ENCODE results near the gene BMP6.
A peak's percentile ranks its signal among the peaks of the same experiment; 100 is the strongest.

The BMP6 gene

DNA sequence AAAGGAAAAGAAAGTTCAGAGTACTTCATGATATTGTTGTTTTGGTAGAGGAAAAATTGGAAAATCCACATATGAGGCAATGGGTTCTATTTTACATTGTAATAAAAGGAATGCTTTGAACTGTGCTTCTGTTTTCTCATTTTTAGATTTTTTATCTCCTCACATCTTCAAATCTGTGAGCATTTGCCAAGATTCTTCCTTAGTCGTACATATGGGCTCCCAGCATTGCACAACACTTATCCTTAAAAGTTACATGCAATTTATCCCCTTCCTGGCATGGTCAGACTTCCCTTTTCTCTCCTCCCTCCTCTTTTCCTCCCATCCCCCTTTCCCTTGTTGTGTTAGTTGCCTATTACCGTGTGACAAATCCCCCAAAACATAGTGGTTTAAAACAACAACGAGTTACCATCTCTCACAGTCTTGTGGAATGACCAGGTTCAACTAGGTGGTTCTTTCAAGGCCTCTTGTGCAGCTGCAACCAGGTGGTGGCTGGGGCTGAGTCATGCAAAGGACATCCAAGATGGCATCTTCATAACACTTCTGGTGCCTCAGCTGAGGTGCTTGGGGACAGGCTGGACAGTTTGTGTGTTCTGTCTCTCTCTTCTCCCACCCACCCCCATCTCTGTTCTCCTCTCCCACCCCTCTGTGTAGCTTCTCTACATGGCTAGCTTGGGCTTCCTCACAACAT is 116.0 kb downstream of the BMP6 start:
- Mint-ChIP-seq H3K4me3 (no peak overlapping the region), H3K36me3 (no peaks in the 10 kb centered on the region), H3K4me1 (no peaks in the 10 kb centered on the region), H3K9me3 (no peaks in the 10 kb centered on the region), H3K27ac (no peak overlapping the region)
- no peak for DNase-seq (ENCODE audit: low spot score in 2 of 2)
- ATAC-seq: no peak

DNA sequence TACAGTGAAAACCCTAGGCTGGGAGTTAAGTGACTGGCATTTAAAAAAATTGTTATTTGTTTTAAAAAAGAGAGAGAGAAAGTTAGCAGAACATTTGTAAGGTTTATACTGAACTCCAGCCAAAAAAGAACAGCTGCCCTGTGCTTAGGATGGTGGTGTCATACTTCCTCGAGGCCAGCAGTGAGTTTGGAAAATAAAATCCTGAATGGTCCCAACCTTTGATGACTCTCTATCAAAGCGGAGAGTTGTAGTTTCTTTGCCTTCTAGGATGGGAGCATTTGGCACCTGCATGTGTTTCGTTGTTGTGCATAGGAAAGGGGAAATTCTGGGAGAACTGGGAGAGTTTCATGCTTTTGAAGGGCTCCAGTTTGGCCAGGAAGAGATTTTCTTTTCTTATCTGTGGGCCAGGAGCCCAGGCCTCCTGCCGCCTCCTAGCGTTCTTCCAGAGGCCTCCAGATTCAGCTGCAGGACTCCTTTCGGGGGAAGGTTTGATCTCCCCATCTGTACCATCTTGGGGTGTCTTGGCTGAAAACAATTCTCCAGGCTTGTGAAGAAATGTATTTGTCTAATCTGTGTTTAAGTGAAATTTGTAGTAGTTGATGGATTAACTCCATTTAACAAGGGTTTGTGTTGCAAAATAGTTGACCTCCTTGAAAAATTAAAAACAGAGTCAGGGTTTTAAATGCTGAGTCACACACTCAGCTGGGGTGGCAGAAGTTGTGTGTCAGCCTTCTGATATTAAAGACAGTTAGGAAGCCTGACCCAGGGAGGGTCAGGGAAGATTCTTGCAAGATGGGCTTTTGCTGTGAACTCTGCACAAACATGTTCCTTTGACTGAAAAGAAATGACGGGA is 121.3 kb downstream of the BMP6 start:
- H3K36me3 Mint-ChIP-seq: no peaks in the 10 kb centered on the region
- DNase-seq (ENCODE audit: low spot score in 2 of 2) (no peak), ATAC-seq (no peak)
- H3K4me1 Mint-ChIP-seq: no peaks in the 10 kb centered on the region
- H3K27ac Mint-ChIP-seq: no peak overlapping the region
- no peak overlapping the region for H3K4me3 Mint-ChIP-seq
- H3K9me3 Mint-ChIP-seq: peaks cover 3% of the 10 kb centered on the region

DNA sequence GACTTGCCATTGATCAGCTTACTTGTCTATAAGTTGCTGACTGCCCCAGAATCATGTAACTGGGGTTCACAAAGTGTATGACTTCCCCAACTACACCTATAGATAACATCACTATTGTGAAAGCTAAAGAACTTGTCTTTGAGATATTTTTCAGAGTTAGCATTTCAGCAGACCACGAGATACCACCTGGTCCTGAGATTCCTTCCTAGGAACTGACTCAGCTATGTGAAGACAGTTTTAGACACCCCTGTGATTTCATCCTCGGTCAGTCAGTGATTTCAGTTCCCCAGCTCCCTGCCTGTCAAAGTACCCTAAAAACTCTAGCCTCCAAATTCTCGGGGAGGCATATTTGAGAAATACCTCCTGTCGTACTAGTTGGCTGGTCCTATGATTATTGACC is 122.3 kb downstream of the BMP6 start:
- Mint-ChIP-seq H3K36me3 (no peaks in the 10 kb centered on the region), H3K27ac (no peak overlapping the region), H3K9me3 (peaks cover 3% of the 10 kb centered on the region), H3K4me3 (no peak overlapping the region), H3K4me1 (no peaks in the 10 kb centered on the region)
- DNase-seq (ENCODE audit: low spot score in 2 of 2) (no peak), ATAC-seq (no peak)

DNA sequence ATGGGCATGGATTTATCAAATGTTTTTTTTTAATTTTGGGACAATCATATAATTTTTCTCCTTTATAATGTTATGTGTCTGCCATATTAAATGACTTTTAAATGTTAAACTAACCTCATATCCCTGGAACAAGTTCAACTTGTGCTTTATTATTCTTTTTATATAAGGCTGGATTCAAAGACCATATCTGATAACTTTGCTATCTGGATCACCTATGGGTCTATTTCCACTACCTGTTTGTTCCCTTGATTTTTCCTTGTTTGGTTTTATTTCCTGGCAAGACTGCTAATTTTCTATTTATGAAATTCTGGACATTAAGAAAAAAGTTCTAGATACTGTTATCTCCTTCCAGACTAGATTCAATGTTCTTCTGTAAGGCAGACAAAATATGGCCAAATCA is 125.9 kb downstream of the BMP6 start:
- ATAC-seq (no peak), DNase-seq (ENCODE audit: low spot score in 2 of 2) (no peak)
- no peak overlapping the region for H3K4me3 Mint-ChIP-seq
- peaks cover 3% of the 10 kb centered on the region for H3K9me3 Mint-ChIP-seq
- no peak overlapping the region for H3K27ac Mint-ChIP-seq
- H3K4me1 Mint-ChIP-seq: no peaks in the 10 kb centered on the region
- no peaks in the 10 kb centered on the region for H3K36me3 Mint-ChIP-seq

DNA sequence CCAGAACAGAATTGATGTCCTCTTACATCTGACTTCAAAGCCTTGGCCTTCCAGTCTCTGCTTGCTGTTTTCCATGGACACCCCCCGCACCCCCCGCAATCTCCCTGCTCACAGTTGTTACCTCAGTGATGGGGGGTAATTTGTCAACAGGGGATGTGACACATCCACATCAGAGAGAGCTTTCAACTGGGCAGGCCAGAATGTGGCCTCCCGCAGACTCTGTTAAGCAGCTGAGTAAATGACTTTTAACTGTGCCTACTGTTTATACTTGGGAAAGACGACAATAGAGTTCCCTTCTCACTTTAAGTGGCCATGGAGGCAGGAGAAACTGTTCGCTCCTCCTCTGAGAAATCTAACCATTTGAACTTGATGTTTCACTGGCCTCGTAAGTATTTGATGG is 133.7 kb downstream of the BMP6 start:
- ATAC-seq: no peak
- Mint-ChIP-seq H3K36me3 (no peaks in the 10 kb centered on the region), H3K4me1 (no peaks in the 10 kb centered on the region), H3K4me3 (no peak overlapping the region), H3K9me3 (no peaks in the 10 kb centered on the region), H3K27ac (no peak overlapping the region)
- no peak for DNase-seq (ENCODE audit: low spot score in 2 of 2)

DNA sequence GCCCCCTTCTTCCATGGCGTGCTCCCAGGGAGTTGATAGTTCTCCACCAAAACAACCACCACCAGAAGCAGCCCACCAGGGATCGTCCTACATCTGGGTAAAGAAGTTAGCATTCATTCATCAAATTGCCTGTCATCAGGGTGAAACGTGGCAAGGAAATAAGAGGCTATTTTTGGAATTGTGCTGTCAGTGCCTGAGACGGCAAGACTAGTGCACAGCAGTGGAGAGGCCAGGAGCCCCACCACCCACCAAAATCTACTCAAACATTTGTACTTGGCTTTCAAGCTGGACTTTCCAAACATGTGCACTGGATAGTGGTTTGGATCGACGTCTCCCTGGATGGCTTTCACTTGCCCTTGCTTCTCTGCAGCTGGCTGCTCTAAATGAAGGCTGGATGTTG is 139.9 kb downstream of the BMP6 start:
- ATAC-seq (no peak), DNase-seq (ENCODE audit: low spot score in 2 of 2) (no peak)
- Mint-ChIP-seq H3K4me1 (no peaks in the 10 kb centered on the region), H3K9me3 (no peaks in the 10 kb centered on the region), H3K36me3 (no peaks in the 10 kb centered on the region), H3K27ac (no peak overlapping the region), H3K4me3 (no peak overlapping the region)

DNA sequence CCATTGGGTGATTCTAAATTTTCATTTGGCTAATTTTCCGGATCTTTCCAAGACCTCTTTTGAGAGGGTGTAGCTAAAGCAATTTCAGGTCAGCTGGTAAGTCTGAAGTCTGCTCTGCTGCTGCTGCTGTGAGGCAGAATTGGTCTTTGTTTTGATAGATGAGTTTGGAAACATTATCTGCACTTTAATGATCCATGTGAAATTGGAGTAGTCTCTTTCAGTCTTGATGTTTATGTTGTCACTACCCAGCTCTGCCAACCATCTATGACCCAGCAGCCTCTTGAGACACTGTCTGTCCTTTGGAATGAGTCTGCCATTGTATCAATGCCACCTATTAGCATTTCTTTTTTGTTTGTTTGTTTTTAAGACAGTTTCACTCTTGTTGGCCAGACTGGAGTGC is 140.6 kb downstream of the BMP6 start:
- Mint-ChIP-seq H3K9me3 (no peaks in the 10 kb centered on the region), H3K36me3 (no peaks in the 10 kb centered on the region), H3K27ac (no peak overlapping the region), H3K4me3 (no peak overlapping the region), H3K4me1 (no peaks in the 10 kb centered on the region)
- DNase-seq (ENCODE audit: low spot score in 2 of 2): no peak
- ATAC-seq: no peak

DNA sequence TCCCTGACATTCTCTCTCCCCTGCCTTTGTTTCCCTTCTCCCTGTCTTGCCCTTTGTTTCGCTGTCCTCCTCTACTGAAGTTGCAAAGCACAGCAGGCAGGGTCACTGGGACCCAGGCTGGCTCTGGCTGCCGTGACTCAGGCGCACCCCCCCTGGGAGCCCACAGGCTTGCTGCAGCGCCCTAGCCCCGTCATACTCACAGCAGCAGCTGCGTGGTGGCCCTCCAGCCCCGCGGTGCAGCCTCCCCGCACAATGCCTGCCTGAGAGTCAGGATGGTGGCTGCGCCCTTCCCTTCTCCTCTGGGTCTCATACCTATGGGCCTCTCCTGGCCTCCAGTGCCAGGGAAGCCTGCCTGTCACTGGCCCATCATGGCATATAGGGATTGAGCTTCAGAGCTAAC is 143.0 kb downstream of the BMP6 start:
- Mint-ChIP-seq H3K9me3 (peaks cover 2% of the 10 kb centered on the region), H3K36me3 (no peaks in the 10 kb centered on the region), H3K27ac (no peak overlapping the region), H3K4me1 (no peaks in the 10 kb centered on the region), H3K4me3 (no peak overlapping the region)
- DNase-seq (ENCODE audit: low spot score in 2 of 2) (no peak), ATAC-seq (no peak)

DNA sequence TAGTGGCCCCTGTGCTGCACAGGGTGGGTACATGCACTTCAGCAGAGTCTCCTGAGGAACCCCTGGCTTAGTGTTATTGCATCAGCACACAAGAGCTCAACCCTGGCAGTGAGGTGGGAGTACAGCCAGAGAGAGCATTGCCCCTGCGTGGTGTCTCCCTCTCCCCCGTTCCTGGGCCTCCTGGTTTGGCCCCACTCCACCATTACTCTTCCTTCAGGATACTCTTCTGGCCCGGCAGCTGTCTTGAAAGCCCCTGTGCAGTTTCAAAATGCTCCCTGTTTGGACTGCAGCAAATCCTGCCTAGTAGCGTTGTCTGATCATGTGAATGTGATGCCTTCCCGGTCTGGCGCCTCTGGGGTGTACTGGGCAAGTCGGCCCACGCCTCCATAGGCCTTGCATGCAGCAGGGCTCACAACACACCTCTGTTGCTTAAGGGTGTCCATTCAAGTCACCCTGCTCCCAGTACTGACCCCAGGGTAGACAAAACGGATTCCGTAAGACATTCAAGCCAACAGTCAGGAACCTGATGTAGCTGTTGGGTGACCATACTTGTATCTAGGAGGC is 152.6 kb downstream of the BMP6 start:
- DNase-seq (ENCODE audit: low spot score in 2 of 2) (no peak), ATAC-seq (peak; percentile 44)
- H3K9me3 Mint-ChIP-seq: peaks cover 3% of the 10 kb centered on the region
- H3K4me3 Mint-ChIP-seq: no peak overlapping the region
- H3K27ac Mint-ChIP-seq: no peak overlapping the region
- peaks cover 38% of the 10 kb centered on the region for H3K36me3 Mint-ChIP-seq
- no peaks in the 10 kb centered on the region for H3K4me1 Mint-ChIP-seq

DNA sequence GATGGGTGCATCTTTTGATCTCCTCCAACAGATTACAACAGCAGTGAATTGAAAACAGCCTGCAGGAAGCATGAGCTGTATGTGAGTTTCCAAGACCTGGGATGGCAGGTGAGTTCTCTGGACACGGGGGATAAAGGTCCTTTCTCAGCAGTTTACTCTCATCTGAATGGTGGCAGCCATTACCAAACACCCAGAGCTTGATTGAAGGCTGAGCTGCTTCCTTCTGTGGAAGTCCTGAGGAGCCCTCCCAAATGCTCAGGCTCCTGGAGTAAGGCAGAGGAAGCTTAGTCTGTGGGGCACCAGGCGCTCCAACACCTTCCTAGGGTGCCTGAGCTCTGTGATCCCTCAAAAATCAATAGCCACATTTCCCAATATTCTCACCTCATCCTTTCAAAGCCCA is 153.1 kb downstream of the BMP6 start:
- H3K4me1 Mint-ChIP-seq: no peaks in the 10 kb centered on the region
- H3K36me3 Mint-ChIP-seq: peaks cover 44% of the 10 kb centered on the region
- H3K27ac Mint-ChIP-seq: no peak overlapping the region
- DNase-seq (ENCODE audit: low spot score in 2 of 2) (no peak), ATAC-seq (no peak)
- H3K4me3 Mint-ChIP-seq: no peak overlapping the region
- H3K9me3 Mint-ChIP-seq: no peaks in the 10 kb centered on the region

DNA sequence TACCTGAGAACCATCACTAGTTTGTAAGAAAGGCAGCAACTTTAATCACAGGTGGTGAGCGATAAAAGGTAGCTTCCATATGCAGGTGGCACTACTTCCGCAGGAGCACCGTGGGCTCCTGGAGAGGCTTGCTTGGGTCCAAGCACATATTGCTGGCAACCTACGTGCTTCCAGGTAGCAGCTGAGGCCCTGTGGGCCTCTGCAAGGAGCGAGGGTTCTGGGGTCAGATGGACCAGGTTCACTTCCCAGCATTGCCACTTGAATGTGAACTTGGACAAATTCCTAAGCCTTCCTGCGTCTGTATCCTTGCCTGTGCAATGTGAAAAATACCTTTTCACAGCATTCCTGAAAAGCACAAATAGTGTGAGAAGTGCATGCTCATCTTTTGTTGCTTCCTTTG is 153.7 kb downstream of the BMP6 start:
- no peak for ATAC-seq
- peaks cover 49% of the 10 kb centered on the region for H3K36me3 Mint-ChIP-seq

DNA sequence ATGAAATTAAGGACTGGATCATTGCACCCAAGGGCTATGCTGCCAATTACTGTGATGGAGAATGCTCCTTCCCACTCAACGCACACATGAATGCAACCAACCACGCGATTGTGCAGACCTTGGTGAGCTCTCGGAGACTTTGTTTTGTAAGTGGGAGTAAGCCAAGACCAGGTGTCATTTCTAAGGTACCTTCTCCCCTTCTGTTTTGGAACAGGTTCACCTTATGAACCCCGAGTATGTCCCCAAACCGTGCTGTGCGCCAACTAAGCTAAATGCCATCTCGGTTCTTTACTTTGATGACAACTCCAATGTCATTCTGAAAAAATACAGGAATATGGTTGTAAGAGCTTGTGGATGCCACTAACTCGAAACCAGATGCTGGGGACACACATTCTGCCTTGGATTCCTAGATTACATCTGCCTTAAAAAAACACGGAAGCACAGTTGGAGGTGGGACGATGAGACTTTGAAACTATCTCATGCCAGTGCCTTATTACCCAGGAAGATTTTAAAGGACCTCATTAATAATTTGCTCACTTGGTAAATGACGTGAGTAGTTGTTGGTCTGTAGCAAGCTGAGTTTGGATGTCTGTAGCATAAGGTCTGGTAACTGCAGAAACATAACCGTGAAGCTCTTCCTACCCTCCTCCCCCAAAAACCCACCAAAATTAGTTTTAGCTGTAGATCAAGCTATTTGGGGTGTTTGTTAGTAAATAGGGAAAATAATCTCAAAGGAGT is 154.2 kb downstream of the BMP6 start:
- no peak overlapping the region for H3K27ac Mint-ChIP-seq
- H3K9me3 Mint-ChIP-seq: no peaks in the 10 kb centered on the region
- H3K4me3 Mint-ChIP-seq: no peak overlapping the region
- ATAC-seq: no peak
- no peak for DNase-seq (ENCODE audit: low spot score in 2 of 2)
- peaks cover 55% of the 10 kb centered on the region for H3K36me3 Mint-ChIP-seq
- H3K4me1 Mint-ChIP-seq: no peaks in the 10 kb centered on the region

More for the DNA sequence above, 153.7 kb downstream of the BMP6 start:
- H3K4me3 Mint-ChIP-seq: no peak overlapping the region
- no peaks in the 10 kb centered on the region for H3K9me3 Mint-ChIP-seq
- H3K27ac Mint-ChIP-seq: no peak overlapping the region
- H3K4me1 Mint-ChIP-seq: no peaks in the 10 kb centered on the region
- no peak for DNase-seq (ENCODE audit: low spot score in 2 of 2)

DNA sequence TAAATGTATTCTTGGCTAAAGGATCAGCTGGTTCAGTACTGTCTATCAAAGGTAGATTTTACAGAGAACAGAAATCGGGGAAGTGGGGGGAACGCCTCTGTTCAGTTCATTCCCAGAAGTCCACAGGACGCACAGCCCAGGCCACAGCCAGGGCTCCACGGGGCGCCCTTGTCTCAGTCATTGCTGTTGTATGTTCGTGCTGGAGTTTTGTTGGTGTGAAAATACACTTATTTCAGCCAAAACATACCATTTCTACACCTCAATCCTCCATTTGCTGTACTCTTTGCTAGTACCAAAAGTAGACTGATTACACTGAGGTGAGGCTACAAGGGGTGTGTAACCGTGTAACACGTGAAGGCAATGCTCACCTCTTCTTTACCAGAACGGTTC is 154.8 kb downstream of the BMP6 start:
- H3K27ac Mint-ChIP-seq: no peak overlapping the region
- DNase-seq (ENCODE audit: low spot score in 2 of 2) (no peak), ATAC-seq (no peak)
- peaks cover 61% of the 10 kb centered on the region for H3K36me3 Mint-ChIP-seq
- no peaks in the 10 kb centered on the region for H3K9me3 Mint-ChIP-seq
- no peaks in the 10 kb centered on the region for H3K4me1 Mint-ChIP-seq
- no peak overlapping the region for H3K4me3 Mint-ChIP-seq

DNA sequence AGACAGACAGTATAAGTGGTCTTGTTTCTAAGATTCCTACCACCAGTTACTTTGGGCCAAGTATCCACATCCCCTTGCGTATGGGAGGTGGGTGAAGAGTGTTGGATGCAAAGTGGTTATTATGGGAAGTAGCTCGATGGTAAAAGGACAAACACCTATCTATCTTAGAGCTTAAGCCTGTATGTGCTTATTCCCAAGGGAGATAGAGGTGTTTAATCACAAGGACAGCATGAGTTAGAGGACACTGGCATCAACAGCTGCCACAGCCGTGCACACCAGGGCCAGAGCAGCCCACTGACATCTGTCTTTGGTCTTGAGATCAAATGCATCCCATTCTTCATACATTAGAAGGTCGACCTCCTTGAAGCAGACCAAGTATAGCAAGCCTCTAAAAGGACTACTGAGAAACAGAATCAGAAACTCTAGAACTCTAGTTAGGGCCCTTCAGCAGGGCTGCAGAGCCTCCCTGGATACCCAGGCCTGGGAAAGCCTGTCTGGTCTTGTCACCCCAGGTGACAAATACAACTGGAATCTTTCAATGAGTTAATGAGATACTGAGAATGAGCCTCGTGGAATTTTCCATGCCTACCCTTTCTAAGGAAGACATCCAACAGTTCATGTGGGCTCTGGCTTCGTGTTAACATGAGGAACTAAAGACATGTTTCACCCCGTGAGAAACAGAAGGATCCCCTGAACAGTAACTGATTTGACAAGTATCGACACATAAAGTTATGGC is 156.0 kb downstream of the BMP6 start:
- Mint-ChIP-seq H3K27ac (no peak overlapping the region), H3K9me3 (no peaks in the 10 kb centered on the region), H3K4me3 (no peak overlapping the region), H3K36me3 (peaks cover 73% of the 10 kb centered on the region), H3K4me1 (no peaks in the 10 kb centered on the region)
- no peak for ATAC-seq
- no peak for DNase-seq (ENCODE audit: low spot score in 2 of 2)
